ENCODE results near the gene CCDC40. TPM values are rescaled to one million over a fixed set of nuclear protein-coding genes. Genes with fewer than 3 reads are reported as not detected.

The CCDC40 gene
- total and polyA plus RNA-seq, 2 of the 13 experiments (the other 11 are each of a cell fraction or from before 2014, with no cell fraction given), result 4.1 to 5.5 TPM

- peak; percentile 99 for TF ChIP-seq USF2 (IDR thresholded peaks at IDR 0.05; ENCODE audit: low read depth, low read length)
- peak; percentile 62 for TF ChIP-seq USF2 (CRISPR knock-in tag; IDR thresholded peaks at IDR 0.05; ENCODE audit: borderline replicate concordance)
- peak; percentile 8; the same call in 1 of the 2 replicates for TF ChIP-seq DRAP1 (CRISPR knock-in tag; IDR thresholded peaks at IDR 0.05)
- peak; percentile 52 for TF ChIP-seq HCFC1 (IDR thresholded peaks at IDR 0.05; ENCODE audit: low read depth, low read length)
- no peak for TF ChIP-seq GLMP (CRISPR knock-in tag; IDR thresholded peaks at IDR 0.05; ENCODE audit: borderline replicate concordance)
- TF ChIP-seq GTF2F1 (IDR thresholded peaks at IDR 0.05; ENCODE audit: low read length), result peak; percentile 81
- TF ChIP-seq NFE2L1 (CRISPR knock-in tag; IDR thresholded peaks at IDR 0.05; ENCODE audit: borderline replicate concordance), result no peak
- peak; percentile 35; the same call in 1 of the 2 replicates for TF ChIP-seq MXD3 (CRISPR knock-in tag; IDR thresholded peaks at IDR 0.05)
- TF ChIP-seq KDM2A (CRISPR knock-in tag; IDR thresholded peaks at IDR 0.05; ENCODE audit: borderline replicate concordance, low read depth), result peak; percentile 53; the same call in 1 of the 2 replicates
- no peak for TF ChIP-seq RARG (CRISPR knock-in tag; IDR thresholded peaks at IDR 0.05; ENCODE audit: low read depth)
- no peak for TF ChIP-seq GPBP1L1 (CRISPR knock-in tag; IDR thresholded peaks at IDR 0.05)
- TF ChIP-seq ZNF839 (CRISPR knock-in tag; IDR thresholded peaks at IDR 0.05; ENCODE audit: borderline replicate concordance), result no peak
- TF ChIP-seq JUNB (CRISPR knock-in tag; IDR thresholded peaks at IDR 0.05; ENCODE audit: borderline replicate concordance), result no peak
- TF ChIP-seq E2F5 (CRISPR knock-in tag; conservative IDR thresholded peaks at IDR 0.05), result peak; percentile 19; the same call in 1 of the 2 replicates
- TF ChIP-seq MAFK (conservative IDR thresholded peaks at IDR 0.05 in 1 of 2, IDR thresholded peaks at IDR 0.05 in 1 of 2; ENCODE audit: low read length in 2 of 2), result no peak
- peak; percentile 51 for TF ChIP-seq GATAD1 (CRISPR knock-in tag; IDR thresholded peaks at IDR 0.05)
- peak; percentile 83; the same call in 1 of the 2 replicates for TF ChIP-seq ZNF790 (CRISPR knock-in tag; IDR thresholded peaks at IDR 0.05; ENCODE audit: borderline replicate concordance)
- peak; percentile 84 for TF ChIP-seq ARHGAP35 (CRISPR knock-in tag; IDR thresholded peaks at IDR 0.05; ENCODE audit: borderline replicate concordance)
- no peak for TF ChIP-seq RAD51 (IDR thresholded peaks at IDR 0.05; ENCODE audit: borderline replicate concordance)
- no peak for TF ChIP-seq KDM6A (CRISPR knock-in tag; IDR thresholded peaks at IDR 0.05; ENCODE audit: low read depth)
These were observed 64.8 kb downstream of the CCDC40 start, which contains the start of gene GAA (continued) for GRCh38 chr17:80101011-80101945.
